HG02884 (cell line): ENCODE results near the gene SETBP1.

ENCODE experiments used
- ATAC-seq: cut with Tn5 transposase; IDR thresholded peaks from one replicate; pipeline ENCODE4 v1.9.1; 2021; ENCODE audit warnings: mild to moderate bottlenecking, moderate library complexity; ENCODE audit not compliant: unreplicated experiment

Gene SETBP1

DNA sequence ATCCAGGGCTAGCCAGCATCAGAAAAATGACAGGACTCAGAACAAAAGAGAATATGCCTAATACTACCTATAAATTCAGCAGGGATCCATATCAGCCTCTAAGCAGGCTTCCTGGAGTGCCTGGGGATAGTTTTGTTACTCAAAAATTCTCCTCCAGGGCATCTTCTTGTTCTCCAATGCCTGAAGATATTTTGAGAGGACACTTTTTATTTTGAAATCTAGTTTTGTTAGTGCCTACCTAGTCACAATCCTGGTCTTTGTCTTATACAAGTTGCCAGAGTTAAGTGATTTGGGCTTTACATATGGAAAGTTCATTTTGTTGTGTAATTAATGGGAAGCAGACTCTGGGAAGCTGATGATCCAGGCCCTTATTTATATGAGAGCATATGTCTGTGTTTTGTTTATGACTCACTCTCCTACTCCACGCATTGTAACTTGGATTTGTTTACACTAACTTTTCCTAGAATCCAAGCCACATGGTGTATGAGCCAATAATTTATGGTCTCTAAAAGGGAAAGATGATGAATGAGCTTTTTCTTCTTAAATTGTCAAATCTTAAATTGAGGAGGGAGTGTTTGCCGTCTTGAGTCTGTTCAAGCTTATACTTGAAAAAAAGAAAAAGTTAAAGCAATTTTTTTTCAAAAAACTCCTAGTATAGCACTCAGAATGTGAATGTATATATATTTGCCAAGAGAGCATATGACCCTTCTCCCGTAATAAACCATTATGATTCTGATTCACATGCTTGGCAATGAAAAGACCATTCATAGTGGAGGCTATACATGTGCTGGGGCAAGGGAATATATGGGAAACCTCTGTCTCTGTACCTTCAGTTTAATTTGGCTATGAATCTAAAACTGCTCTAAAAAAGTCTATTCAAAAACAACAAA is 370.3 kb downstream of the SETBP1 start:
- ATAC-seq, result no peak

DNA sequence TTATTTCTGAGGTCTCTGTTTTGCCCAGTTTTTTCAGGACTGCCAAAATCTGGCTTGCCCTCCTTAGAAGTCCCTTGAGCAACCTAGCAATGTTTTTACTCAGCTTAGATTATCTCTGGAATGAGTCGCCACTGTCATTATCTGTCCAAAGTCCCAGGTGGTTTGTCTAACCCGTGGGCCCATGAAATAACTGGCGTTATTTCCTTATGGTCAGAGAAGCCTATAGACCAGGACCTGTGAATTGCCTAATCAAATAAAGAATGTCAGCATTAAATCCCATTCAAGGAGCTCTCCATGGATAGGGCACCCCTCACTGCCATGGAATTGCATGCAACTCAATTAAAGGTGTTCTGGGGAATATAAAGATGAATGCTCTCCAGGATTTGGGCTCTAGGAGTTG is 373.9 kb downstream of the SETBP1 start:
- ATAC-seq, result no peak

DNA sequence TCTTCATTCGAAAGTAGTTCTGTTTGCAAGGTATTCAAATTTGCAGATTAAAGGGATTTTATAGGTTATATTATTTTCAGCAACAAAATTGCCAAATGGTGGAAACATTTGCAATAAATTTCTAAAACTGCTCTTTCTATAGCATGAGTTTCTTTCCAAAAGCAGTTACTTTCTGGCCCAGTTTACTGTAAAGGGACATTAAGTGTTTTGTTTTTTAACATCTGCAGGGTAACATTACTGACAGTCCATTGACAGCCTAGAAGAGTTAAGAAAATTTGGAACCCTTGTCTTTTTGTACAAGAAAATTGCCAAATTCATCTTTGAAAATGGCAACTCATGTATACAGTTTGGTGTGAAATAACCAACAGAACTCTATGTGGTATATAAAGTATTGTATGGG is 375.1 kb downstream of the SETBP1 start:
- no peak for ATAC-seq

DNA sequence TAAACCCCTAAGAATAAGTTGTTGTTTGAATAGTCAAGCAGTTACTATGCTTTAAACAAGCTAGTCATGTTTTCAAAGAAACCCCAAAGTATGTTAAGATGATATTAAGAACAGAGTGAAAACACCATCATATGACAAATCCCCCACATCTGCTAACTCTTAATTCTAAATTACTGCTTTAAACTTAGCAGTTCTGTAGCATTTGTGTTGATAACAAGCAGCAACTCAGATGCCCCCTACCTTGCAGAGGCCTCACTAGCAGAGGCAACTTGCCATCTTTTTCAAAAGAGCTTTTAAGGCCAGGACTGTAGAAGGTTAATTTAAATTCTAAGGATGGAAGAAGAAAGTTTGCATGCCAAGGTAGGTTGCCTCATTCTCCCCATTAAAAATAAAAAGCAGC is 376.2 kb downstream of the SETBP1 start:
- ATAC-seq, result no peak

DNA sequence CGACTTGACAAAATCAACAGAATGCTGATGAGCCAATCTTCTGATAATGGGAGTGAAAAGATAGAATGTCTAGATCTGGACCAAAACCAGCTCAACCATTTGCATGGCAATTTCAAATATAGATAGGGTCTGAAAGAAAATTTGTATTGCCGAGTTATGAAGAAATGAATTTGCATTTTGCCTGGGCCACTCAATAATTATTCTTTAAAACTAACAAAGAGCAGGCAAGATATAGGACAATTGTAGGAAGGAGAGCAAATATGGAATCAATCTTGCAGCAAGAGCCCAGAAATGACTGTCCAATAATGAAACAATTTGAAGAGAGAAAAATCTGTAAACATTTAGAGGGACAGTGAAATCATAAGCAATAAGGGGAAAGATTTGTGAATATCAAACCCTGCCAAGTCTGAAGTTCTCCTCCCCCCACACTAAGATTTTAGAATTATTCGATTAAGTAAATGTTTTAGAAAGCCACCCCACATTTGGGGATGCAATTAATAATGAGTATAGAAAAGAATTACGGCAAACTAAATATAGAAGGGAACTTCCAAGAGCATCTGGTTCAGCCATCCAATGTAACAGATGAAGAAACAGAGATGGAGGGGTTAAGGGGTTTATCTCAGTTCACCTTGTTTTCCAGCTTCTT is 377.4 kb downstream of the SETBP1 start:
- ATAC-seq, result no peak

DNA sequence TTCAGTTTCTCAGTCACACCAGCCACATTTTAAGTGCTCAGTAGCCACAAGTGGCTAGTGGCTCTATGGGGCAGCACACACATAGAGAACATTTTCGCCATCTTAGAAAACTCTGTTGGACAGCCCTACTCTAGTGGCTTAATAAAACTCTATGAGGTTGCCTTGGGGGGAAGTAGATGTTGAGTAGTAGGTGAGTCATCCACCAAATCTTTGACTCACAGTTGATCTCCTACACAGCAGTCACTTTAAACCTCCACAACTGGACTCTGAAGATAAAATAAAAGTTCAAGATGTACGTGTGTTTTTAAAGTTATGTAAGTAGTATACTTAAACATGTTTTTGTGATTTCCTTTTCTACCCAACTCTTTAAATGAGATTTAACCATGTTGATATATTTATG is 379.0 kb downstream of the SETBP1 start:
- no peak for ATAC-seq

DNA sequence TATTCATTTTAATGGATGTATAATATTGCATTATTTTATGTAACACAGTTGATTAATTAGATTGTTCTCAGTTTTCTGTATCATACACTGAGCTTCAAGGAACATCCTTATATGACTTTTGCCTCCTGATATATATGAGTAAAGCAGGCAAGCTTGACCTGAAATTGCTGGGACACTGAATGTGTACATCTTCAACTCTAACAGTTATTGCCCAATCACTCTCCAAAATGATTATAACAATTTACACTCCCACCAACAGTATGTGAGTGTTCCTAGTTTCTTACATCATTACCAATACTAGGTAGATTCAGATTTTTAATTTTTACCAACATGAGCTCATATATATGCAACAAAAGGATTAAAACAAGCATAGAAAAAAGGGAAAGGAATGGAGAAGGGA is 379.4 kb downstream of the SETBP1 start:
- ATAC-seq, result no peak

DNA sequence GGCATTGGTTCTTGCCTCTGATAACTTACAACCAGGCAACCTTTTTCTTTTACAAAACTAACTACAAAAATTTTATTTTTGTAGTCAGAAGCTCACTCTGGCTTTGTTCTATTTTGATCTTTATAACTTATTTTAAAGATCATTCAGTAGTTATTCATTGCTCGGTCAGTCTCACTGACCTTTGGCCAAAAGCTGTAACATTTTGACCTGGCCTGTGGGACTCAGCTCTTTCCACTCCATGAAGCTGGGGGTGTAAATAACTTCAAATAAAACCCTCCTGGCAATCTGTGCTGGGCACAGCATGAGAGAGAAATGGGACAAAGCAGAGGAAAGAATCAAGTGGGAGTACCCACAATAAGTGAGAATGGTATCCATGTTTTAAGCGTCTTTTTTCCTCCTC is 380.7 kb downstream of the SETBP1 start:
- ATAC-seq, result no peak

DNA sequence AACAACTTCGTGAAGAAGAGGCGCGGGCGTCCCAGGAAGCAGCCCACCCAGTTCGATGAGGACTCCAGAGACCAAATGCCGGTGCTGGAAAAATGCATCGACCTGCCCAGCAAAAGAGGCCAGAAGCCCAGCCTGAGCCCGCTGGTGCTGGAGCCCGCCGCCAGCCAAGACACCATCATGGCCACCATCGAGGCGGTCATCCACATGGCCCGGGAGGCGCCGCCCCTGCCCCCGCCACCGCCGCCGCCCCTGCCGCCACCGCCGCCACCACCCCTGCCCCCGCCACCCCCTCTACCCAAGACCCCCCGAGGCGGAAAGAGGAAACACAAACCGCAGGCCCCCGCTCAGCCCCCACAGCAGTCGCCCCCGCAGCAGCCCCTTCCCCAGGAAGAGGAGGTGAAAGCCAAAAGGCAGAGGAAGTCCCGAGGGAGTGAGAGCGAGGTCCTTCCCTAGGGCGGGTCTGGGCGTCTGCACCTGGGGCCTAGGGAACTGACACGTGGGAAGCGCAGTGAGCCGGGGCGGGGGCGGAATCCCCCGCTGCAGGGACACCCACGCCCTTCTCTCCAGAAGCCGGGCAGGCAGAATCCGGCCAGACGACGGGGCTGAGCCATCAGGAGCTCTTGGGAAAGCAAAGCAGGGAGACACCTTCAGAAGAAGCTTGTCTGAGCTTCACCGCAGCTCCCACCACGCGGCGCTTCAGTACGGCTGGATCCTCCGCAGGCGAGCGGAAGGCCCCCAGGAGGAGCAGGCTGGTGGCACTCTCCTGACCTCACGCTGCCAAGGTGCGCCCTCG is 382.8 kb downstream of the SETBP1 start:
- no peak for ATAC-seq

DNA sequence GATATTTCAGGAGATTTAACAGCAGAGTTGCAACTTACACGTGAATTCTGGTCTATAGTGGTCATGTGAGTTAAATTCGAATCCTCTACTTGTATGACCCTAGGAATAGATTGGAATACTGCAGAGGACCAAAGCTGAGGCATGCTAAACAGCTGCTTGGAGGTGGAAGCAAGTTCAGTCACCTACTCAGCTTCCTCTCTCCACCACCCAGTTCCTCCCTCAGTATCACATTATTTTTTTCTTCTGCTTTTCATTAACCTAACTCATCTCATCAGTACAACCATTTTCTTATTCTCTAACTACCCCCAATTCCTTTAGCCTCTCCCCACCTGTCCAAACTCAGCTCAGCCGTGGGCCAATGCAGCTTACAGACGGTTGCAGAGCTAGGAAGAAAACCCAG is 385.5 kb downstream of the SETBP1 start:
- no peak for ATAC-seq

DNA sequence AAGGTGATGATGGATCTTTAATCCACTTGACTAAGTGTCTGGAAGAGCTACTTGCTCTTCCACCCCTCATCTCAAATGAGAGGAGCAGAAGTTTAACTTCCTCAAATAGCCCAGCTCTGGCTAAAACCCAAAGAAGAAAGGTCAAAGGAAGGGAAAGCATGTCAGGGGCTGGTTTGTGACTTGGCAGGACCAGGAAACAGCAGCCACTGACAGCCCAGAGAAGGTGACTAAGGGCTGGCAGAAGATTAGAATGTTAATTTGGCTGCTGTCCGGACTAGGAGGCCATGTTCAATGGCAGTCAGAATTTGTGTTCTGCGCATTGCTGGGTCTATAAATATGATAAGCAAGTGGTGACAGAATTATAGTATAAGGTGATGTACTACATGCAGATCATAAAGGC is 386.2 kb downstream of the SETBP1 start:
- no peak for ATAC-seq

DNA sequence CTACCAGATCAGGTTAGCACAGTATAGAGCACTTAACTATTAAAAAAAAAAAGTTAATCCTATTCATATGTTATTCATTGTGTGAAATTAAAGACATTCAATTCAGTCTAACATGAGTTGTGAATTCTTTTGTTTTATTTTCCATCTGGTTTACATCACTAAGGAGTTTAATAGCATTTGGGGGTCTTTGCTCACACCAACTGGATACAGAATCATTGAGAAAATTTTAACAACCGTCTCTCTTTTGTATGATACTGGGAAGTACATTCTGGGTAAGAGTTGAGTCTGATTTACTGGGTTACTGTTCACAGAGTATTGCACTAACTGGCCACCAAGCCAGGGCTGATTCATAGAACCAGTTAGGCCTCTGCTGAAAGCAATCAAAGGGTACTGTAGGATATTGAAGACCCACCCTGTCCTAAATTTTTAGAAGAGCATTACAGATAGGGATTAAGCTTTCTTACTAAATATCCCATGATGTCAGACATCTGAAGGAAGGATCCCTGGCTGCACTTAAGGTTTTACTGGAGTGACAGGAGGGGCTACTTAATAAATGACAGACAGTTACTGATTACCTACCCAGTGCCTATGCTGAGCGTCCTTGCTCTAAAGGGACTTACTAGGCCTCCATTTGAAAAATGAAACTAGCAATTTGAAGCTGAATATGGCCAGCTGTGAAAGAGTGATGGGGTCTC is 387.9 kb downstream of the SETBP1 start:
- ATAC-seq, result no peak

DNA sequence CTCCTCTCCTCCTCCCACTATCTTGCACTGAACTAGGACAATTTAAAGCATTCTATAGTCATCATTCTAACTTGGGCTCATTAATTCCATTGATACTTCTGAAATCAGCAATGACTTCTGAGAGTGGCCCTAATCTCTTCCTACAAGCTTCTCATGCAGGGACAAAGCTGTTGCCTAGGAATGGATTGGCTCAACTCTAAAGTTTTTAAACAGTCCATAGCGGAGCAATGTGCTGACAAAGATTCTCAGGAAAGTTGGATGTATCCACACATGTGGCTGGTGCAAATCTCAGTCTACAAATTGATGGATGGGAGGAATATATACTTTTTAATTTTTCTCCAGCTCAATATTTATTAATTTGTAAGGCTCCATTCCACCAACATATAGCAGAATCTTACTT is 388.9 kb downstream of the SETBP1 start:
- ATAC-seq, result no peak

DNA sequence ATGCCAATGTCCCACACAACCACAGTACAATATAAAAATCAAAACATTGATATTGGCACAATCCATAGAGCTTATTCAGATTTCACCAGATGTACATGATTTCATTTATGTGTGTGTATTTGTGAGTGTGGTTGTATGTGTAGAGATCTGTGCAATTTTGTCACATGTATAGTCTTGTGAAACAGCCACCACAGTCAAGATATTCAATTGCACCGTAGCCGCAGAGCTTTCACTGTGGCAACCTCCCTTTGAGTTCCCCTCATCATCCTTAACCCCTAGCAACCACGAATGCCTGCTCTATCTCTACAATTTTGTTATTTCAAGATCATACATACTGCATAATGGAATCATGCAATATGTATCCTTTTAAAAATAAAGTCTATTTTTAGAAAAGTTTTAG is 391.3 kb downstream of the SETBP1 start:
- ATAC-seq, result no peak

DNA sequence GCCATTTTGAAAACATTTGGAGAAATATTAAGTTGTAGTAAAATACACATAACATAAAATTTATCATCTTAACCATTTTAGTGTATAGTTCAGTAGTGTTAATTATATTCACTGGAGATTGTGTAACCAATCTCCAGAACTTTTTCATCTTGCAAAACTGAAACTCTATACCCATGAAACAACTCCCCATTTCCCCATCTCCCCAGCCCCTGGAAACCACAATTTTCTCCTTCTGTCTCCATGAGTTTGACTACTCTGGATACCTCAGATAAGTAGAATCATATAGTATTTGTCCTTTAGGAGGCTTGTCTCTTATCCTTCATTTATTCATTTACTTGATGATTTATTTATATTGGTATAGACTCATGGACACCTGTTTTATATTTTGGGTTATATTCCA is 392.9 kb downstream of the SETBP1 start:
- no peak for ATAC-seq

DNA sequence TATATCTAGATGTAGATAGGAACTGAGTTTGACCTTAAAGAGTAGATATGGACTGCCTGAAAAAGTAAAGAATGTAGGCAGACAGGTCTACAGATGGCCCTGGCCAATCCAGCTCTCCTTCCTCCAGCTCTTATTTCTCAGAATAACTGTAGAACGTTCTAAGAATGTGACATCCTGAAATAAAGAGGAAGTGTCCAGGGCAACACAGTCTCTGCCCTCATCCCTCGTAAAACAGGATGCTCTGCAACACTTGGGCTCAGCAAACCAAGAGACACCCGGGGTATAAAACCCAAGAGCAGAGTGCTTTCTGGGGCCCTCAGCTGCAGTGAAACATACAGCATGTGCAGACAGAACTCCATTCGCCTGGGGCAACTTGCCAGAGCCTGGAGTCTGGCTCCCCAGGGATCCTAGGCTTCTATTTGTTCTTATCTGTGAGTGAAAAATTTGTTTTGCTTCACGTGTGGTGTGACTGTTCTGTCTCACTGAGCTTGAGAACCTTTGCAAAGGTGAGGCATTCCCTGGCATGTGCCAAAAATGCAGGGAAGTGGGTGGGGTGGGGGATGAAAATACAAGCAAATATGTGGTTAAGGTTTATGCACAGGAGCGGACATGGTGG is 401.0 kb downstream of the SETBP1 start:
- no peak for ATAC-seq

DNA sequence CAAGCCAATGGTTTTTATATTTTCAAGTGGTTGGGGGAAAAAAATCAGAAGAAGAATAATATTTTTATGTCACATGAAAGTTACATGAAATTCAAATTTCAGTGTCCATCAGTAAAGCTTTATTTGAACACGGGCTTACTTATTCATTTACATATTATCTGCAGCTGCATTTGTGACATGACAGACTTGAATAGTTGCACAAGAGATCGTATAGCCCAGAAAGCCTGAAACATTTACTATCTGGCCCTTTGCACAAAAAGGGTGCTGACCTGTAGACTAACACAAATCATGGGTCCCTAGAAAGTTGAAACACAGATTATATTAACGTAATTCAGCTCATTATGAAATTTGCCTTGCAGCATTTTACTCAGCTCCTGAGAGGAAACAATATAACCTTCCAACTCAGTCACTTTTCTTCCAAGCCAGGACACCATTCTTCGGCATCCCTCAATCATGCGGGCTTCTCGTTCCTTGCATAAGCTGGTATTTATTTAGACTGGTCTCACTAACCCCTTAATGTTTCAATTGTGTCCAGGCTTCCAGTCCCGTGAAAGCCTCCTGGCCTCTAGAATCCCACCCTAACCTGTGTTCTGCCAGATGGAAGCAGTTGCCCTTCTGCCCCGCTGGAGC is 402.7 kb downstream of the SETBP1 start:
- ATAC-seq, result no peak

DNA sequence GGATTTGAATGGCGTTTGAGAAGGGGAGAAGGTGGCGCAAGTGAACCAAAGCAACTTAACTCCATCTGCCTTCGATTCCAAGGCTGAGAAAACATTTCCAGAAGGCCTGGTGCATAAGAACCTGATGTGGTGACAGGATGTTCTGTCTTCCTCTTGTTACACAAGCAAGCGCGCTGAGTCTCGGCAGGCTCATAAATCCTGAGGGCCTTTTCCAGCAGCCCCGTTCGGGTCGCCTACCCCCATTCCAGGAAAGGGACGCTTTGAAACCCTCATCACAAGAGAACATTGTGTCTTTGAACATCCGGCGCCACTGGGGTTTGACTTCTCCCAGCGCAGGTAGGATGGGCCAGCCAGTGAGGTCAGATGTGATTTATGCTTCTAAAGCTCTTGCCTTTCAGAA is 403.5 kb downstream of the SETBP1 start:
- no peak for ATAC-seq

DNA sequence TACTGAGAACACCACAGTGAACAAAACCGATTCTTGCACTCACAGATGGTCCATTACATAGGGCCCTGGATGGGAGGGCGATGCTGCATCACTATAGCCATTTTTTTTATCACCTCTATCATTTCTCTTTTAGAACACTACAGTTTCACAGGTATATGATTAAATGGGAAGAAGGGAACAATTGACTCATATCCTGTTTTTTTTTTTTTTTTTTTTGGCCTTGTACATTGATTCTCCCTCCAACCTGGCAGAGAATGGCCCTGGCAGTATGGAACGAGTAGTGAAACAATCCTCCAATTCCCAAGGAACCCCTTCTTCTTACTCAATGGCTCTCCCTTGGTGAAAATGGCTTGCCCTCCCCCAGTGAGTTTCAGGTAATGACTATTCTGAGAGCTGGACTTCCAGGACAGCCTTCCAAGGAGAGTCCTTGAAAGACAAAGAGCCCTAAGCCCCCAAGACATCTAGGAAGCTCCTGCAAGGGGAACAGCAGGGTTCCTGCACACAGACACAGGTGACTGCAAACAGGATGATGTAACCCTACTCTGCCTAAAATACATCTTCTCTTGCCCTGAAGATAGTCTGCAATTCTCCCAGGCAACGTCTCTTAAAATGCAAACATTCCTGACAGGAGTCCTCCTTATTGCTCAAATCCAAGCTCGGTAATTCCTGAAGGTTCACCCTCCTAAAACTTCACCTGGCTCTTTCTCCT is 405.4 kb downstream of the SETBP1 start:
- no peak for ATAC-seq

DNA sequence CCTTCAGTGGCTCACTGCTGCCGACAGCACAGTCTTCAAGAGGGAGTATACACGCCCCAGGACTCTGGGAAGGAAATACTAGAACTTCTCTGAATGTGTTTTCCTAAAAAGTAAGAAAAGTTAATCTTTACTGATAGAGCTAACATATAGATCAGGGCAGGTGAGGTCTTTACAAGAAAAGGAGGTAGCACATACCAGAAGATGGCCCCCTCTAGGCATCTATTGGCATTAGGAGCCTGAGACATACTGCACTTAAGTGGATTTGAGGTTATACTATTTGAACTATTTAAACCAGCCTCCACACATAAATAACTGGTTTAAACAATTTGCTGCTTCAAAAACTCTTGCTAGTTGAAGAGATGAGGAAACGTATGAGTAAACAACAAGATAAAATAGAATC is 406.1 kb downstream of the SETBP1 start:
- ATAC-seq, result no peak
